ENCODE results near the gene GFPT1. TPM values are rescaled to one million over a fixed set of nuclear protein-coding genes. Genes with fewer than 3 reads are reported as not detected.

GFPT1 gene
- total and polyA plus RNA-seq, 9 donors = 6.9 to 39.5 (median 28.7) TPM

- Histone ChIP-seq H3K27me3 (no peaks in the 10 kb centered on the region), H3K4me1 (ENCODE audit: insufficient read depth) (peaks cover 6% of the 10 kb centered on the region), H3K36me3 (no peaks in the 10 kb centered on the region), H3K4me3 (peak overlapping the region; percentile 81), H3K9me3 (no peaks in the 10 kb centered on the region), H3K27ac (peak overlapping the region in 1 of 2 donors; percentile 62)
- intact Hi-C loops (cut with DNase I) = no loop called here
- DNase-seq = no peak
- WGBS, 3 donors = 41 to 59% (median 44%) methylated on average over 14 of the region's 14 CpGs
- TF ChIP-seq EP300 (IDR thresholded peaks at IDR 0.05) (no peak), POLR2A (IDR thresholded peaks at IDR 0.05) (no peak), CTCF (IDR thresholded peaks at IDR 0.05) (no peak)
These were observed 899 bp upstream of the GFPT1 start for GRCh38 chr2:69387770-69388481.

DNA sequence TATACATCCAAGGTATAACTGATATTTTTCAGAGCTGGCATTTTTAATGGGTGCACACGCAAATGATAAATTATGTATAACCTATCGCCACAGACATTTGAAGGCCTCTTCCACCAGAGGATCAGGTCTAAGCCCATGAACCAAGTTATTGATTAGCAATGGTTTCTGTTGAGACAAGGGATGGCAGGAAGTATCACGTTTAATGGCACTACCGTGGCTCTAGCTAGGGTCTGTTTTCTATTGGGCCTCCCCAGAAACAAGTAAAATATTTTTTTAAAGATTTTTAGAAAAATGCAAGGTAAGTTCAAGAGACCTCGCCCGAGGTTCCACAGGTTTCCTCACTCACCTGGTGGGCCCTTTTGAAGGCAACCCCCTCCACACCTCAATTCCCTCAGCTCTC is 667 bp downstream of the GFPT1 start:
- no peaks in the 10 kb centered on the region for H3K27me3 ChIP-seq
- intact Hi-C loops (cut with DNase I) = no loop called here
- H3K36me3 ChIP-seq = no peaks in the 10 kb centered on the region
- 2 to 3% (median 2%) methylated on average over 6 of the region's 6 CpGs for WGBS, 3 donors
- no peak for DNase-seq
- H3K4me3 ChIP-seq = peak overlapping the region; percentile 81
- H3K4me1 ChIP-seq (ENCODE audit: insufficient read depth) = peaks cover 6% of the 10 kb centered on the region
- TF ChIP-seq EP300 (IDR thresholded peaks at IDR 0.05) = no peak
- TF ChIP-seq POLR2A (IDR thresholded peaks at IDR 0.05) = no peak
- TF ChIP-seq CTCF (IDR thresholded peaks at IDR 0.05) = no peak
- H3K9me3 ChIP-seq = no peaks in the 10 kb centered on the region
- peak overlapping the region; percentile 9 to 62 for H3K27ac ChIP-seq

DNA sequence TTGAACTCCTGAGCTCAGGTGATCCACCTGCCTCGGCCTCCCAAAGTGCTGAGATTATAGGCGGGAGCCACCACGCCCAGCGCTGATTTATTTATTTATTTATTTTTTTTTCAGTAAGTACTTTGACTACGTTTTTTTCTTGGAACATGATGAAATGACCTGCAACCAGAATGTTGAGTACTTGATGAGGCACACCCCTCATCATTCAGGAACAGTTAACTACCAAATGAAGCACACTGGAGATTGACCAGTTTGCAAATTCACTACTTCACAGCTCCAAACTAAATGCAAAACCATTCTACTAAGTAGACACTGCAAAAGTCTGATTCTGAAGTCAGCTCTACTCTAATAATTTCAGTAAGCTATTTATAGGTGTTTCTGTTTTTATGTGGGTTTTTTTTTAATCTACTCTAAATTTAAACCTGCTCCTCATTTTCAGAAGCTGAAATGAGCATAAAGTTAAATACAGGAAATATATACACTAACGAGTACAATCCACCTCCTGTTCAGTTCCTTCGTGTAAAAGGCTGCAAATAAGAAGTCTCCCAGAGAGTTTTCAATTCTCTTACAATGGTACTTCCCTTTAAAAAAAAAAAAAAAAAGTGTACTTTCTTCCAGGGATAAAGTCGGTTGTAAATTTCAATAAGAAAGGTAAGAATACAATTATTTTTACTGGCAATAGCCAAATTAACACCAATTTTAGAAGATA is 1.4 kb downstream of the GFPT1 start:
- Histone ChIP-seq H3K27ac (no peak overlapping the region), H3K36me3 (no peaks in the 10 kb centered on the region), H3K9me3 (no peaks in the 10 kb centered on the region), H3K4me1 (ENCODE audit: insufficient read depth) (peaks cover 6% of the 10 kb centered on the region), H3K27me3 (no peaks in the 10 kb centered on the region), H3K4me3 (peak overlapping the region; percentile 81)
- intact Hi-C loops (cut with DNase I) = no loop called here
- TF ChIP-seq EP300 (IDR thresholded peaks at IDR 0.05) = no peak
- no peak for TF ChIP-seq POLR2A (IDR thresholded peaks at IDR 0.05)
- no peak for TF ChIP-seq CTCF (IDR thresholded peaks at IDR 0.05)
- WGBS, 3 donors = 54 to 58% (median 55%) methylated on average over 8 of the region's 8 CpGs
- no peak for DNase-seq

DNA sequence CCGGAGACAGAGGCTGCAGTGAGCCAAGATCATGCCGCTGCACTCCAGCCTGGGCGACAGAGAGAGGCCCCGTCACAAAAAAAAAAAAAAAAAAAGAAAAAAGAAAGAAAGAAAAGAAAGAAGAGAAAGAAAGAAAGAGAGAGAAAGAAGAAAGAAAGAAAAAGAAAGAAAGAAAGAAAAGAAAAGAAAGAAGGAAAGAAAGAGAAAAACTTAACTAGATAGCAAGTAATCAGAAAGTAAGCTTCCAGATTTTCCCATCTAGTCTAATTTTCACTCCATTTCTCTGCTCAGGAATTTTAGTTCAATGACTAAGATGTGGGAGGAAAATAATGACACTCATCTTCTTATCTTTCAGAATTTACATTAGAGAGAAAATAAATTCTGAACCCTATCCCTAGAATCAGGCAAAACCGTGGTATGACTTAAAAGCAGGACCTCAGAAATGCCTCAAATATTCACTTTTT is 2.4 kb downstream of the GFPT1 start:
- intact Hi-C loops (cut with DNase I) = no loop called here
- 88 to 90% (median 89%) methylated on average over 4 to 5 of the region's 5 CpGs for WGBS, 3 donors
- no peaks in the 10 kb centered on the region for H3K9me3 ChIP-seq
- H3K4me3 ChIP-seq = no peak overlapping the region
- DNase-seq = no peak
- TF ChIP-seq EP300 (IDR thresholded peaks at IDR 0.05) (no peak), POLR2A (IDR thresholded peaks at IDR 0.05) (no peak), CTCF (IDR thresholded peaks at IDR 0.05) (no peak)
- H3K36me3 ChIP-seq = no peaks in the 10 kb centered on the region
- H3K27ac ChIP-seq = no peak overlapping the region
- H3K4me1 ChIP-seq (ENCODE audit: insufficient read depth) = peaks cover 6% of the 10 kb centered on the region
- H3K27me3 ChIP-seq = no peaks in the 10 kb centered on the region

All from ovary (tissue), 9 donors.